CMK (cell line): ENCODE results near the gene MRPL23.

Source experiments
- DNase-seq: peaks from one replicate; pipeline ENCODE4 v3.0.0-alpha.2; 2010; ENCODE audit warnings: low read depth

Gene MRPL23

GRCh38 chr11:1953489-1954266 lies 6.5 kb downstream of the MRPL23 start:
- DNase-seq, result no peak

GRCh38 chr11:1958367-1958766 lies 11.2 kb downstream of the MRPL23 start:
- DNase-seq, result no peak

- no peak for DNase-seq
Observed at GRCh38 chr11:1959786-1960185, 12.7 kb downstream of the MRPL23 start.

- DNase-seq, result no peak
Observed at GRCh38 chr11:1963864-1964263, 16.7 kb downstream of the MRPL23 start.

GRCh38 chr11:1964348-1964747 lies 17.2 kb downstream of the MRPL23 start:
- no peak for DNase-seq

DNA sequence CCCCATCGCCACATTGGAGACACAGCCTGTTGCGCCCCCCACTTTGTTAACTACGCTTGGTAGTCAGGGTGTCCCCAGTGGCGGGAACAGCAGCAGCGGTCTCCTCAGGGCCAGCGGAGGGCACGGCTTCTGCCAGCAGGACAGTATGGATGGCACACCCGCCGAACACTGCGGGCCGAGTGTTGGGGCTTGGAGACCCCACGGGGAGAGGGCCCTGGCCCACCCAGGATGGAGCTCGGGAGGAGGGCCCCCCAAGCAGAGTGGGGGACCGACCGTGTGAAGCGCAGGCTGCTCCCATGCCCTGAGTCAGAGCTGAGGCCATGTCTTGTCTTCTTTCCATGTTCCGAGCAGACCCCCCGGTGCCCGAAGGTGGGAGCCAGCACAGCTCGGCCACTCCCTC lies 17.8 kb downstream of the MRPL23 start:
- DNase-seq, result no peak

DNA sequence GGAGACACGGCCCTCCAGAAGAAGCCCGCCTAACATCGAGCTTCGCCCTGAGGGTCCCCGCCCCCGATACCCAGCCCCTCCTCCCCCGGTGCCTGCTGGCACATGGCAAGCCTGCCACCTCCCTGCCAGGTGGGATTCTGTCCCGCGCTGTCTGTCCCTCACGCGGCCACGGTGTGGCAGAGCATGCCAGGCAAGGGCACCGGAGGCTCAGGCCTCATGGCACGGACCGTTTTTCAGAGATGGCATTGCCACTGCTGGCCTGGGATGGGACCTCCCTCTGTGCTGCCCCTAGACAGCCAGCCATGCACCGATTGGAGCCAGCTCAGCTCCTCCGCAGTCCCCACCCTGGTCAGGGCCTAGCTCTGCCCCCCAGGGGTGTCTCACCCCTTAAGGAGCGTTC lies 19.4 kb downstream of the MRPL23 start:
- no peak for DNase-seq

DNA sequence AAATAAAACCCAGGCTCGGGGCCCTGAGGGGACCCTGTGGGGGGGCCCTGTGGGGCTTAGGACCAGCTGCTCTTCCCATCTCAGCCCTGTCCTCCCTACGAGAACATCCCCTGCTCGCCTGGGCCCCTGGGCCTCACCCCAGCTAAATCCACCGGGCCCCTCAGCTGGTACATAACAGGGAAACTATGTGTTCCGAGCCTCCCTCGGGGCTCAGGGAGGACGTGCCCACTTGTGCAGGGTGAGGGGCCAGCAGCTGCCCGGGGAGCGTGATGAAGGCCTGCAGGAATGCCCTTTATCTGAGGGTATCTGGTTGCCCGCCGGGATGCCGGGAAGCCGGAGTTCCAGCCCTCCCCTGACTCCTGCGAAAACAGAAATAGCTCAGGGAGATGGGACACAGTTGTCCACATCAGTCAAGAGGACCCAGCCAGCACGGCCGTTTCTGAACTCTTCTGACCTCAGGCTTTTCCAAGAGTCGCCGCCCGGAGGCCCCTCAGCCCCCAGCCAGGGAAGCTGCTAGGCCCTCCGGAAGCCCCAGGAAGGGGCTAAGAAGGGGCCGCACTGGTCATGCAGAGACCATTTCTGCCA lies 20.6 kb downstream of the MRPL23 start:
- DNase-seq, result no peak

DNA sequence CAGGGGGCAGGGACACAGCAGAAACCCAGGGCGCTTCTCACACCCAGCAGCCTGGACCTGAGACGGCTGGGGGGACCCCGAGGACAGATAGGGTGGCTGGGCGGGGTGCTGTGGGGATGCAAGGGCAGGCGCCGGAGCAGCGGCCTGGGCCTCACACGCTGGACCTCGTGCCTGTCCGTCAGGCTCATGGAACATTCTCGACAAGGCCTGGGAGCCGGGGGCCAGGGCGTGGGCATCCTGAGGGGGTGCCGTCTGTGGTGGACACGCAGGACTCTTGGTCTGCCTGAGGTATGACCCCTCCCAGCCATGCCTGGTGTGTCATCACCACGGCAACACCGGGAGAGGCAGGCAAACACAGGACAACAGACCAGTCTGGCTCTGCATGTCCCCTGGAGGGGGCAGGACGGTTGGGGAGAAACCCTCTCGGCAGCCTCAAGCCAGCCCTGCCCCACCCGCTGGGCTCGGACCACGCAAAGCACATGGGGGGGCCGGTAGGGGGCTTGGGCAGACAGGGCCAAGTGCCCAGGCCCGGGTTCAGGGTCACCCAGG lies 21.4 kb downstream of the MRPL23 start:
- DNase-seq, result no peak

DNA sequence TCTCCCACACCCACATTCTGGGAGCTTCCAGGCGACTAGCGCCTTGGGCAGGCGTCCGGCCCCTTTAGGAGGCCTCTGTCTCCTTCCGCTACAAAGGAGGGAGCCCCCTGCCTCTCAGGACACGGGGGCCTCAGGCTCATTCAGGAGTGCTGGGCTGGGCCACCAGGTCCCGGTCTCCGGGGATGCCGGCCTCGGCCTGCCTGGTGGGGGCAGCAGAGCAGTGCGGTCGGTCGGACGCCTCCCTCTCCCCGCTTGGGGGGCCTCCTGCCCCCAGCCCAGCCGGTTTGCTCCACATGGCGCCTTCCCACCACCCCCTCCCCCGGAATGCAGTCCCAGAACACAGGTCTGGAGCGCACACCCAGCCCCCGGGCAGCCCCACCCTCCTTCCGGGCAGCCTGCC lies 21.9 kb downstream of the MRPL23 start:
- DNase-seq, result no peak

DNA sequence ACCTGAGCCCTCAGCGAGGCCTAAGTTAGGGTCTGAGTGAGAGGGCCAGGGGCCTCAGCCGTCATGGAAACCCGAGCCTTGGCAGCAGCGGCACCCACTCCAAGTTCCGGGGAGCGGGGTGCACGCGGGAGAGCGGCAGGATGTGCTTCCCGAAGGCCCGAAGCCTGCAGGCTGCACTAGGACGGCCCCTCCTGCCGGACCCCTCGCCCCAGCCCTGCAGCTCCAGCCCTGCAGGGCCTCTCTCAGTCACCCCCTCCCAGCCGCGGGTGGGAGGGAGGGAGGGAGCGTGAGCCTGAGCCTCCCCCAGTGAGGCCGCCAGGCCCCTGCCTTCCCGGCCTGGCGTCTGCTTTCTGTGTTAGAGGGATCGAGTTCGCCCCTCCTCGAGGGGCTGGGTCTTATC lies 22.6 kb downstream of the MRPL23 start:
- no peak for DNase-seq

DNA sequence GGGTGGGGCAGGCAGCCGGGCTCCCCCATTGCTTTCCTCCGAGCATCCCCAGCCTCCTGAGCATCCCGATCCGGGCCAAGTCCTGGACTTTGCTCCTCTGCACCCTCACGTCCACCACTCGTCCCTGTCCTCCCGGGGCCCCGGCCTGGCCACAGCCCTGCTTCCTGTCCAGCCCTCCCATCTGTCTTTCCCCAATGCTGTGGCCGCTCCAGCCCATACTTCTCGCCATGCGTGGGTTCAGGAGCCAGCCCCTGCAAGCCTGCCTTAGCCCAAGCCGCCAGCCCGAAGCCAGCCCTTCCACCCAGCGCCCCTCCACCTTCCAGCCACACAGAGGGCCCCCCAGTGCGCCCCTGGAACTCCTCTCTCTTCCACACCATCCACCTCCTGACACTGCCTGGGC lies 23.8 kb downstream of the MRPL23 start:
- no peak for DNase-seq

DNA sequence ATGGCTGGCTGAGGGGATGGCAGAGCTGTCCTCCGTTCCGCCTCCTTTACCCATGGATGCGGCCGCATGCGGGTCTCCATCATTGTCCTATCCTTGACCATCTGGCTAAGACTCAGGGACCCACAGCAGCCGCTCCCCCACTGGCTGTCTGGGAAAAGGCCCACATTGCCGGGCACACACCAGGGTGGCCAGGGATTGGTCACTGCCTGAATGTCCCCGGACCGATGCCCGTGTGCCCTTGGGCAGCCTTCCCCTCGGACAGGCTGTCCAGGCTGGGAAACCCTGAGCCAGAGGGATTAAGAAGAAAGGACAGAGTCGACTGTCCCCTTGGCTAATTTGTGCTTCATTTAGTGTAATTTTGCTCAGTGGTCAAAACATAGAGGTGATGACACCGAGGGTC lies 28.1 kb downstream of the MRPL23 start:
- DNase-seq, result no peak

GRCh38 chr11:1978720-1979473 lies 31.8 kb downstream of the MRPL23 start:
- DNase-seq, result no peak

- DNase-seq, result no peak
Observed at GRCh38 chr11:1979607-1980006, 32.5 kb downstream of the MRPL23 start.

DNA sequence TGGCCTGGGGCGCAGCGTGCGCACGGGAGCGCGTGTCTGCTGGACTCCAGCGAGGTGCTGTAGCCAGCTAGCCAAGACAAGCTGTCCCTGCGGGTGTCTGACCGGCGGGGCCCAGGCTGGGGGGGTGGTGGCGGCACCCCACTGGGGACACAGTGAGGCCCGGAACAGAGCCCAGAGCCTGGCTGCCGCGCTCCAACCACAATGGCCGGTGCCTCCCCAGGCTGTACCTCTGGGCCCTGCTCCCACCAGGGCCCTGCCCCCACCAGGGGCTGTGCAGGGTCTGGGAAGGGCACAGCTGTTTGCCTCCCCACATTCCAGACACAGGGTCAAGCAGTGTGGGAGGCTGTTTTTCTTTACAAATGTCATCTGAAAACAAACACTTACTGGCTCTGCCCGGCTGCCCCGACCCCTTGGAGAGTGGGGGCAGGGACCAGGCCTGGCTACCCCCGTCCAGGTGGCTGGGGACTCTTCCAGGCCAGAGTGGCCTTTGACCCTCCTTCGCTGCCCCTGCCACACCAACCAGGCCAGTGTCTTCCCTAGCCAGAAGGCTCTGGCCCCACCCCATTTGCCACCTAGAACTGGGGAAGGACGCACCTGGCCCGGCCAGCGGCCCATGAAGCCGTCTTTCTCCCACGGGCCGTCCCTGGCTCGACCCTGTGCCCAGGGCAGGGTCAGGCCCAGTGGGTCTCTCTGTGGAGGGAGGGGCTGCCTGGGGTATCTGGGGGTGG lies 35.9 kb downstream of the MRPL23 start:
- DNase-seq, result no peak

GRCh38 chr11:1983601-1983961 lies 36.4 kb downstream of the MRPL23 start:
- DNase-seq, result no peak

GRCh38 chr11:1987024-1987423 lies 39.9 kb downstream of the MRPL23 start:
- DNase-seq, result no peak

- DNase-seq, result no peak
Observed at GRCh38 chr11:1988174-1988573, 41.0 kb downstream of the MRPL23 start.

DNA sequence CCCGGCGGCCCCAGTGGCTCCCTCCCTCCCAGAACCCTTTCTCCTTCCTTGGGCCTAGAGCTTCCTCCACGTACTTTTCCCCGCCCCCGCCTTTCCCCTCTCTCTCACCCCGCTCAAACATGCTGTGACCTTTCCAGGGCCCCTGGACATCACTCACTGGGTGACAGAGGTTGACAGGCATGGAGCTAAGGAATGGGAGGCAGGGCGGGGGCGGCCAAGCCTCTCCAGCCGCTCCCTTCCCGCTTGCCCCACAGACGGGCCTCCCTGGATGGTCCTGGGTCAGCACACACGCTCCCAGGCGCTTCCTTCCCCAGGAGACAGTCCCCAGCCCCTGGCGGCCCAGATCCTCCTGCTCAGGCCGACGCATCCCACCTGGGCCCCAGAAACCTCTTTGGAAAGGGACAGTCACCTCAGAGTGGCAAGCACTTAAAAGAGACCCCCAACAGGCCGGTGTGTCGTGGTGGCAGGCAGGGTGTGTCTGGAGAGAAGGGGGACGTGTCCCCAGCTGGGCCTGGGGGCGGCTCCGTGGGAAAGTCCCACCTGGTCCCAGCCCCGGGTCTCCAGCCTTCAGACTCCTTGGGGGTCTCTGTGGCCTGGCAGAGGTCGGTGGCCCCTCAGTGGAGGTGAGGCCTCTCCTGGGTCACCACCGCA lies 41.7 kb downstream of the MRPL23 start:
- no peak for DNase-seq

GRCh38 chr11:1989953-1990352 lies 42.8 kb downstream of the MRPL23 start:
- no peak for DNase-seq
